Activated T-helper 9 cell treated with anti-CD3 and anti-CD28 coated beads, Interleukin-2, amount 50 U/mL, for 16 hours (primary cell): Measurements from ENCODE around the gene OR13C8.
"Not testable (repeated sequence)": the region's sequence is repeated elsewhere in the genome, so short reads cannot be mapped to it uniquely, and the experiment has no call there.

Source experiments
- DNase-seq: peaks from one replicate; pipeline ENCODE4 v3.0.0-alpha.2; 2020; ENCODE audit warnings: low read depth

OR13C8 gene, protein sequence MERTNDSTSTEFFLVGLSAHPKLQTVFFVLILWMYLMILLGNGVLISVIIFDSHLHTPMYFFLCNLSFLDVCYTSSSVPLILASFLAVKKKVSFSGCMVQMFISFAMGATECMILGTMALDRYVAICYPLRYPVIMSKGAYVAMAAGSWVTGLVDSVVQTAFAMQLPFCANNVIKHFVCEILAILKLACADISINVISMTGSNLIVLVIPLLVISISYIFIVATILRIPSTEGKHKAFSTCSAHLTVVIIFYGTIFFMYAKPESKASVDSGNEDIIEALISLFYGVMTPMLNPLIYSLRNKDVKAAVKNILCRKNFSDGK

DNA sequence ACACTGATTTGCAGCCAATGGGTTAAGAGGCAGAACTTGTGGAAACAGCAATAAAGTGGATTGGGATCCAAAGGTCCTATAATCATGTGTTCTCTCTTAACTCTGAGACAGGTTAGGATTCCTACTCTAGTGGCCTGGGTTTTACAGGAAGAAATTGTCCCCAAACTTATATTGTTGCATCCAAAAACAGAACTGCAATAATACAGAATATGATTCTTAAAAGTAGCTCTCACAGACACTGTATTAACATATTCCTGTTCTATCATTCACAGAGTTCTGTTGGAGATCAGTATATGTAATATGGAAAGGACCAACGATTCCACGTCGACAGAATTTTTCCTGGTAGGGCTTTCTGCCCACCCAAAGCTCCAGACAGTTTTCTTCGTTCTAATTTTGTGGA lies at the start of gene OR13C8:
OR13C8 (plus strand) TSS at position 301 of the 400 bp plus-strand sequence; CDS start at position 301, 0 bp downstream.
- DNase-seq = no peak

DNA sequence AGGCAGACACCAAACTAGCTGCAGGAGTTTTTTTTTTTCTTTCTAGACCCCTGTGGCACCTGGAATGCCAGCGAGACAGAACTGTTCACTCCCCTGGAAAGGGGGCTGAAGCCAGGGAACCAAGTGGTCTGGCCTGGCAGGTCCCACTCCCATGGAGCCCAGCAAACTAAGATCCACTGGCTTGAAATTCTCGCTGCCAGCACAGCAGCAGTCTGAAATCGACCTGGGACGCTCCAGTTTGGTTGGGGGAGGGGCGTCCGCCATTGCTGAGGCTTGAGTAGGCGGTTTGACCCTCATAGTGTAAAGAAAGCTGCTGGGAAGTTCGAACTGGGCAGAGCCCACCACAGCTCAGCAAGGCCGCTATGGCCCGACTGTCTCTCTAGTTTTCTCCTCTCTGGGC lies 48.7 kb upstream of the OR13C8 start:
- DNase-seq = not testable (repeated sequence)

DNA sequence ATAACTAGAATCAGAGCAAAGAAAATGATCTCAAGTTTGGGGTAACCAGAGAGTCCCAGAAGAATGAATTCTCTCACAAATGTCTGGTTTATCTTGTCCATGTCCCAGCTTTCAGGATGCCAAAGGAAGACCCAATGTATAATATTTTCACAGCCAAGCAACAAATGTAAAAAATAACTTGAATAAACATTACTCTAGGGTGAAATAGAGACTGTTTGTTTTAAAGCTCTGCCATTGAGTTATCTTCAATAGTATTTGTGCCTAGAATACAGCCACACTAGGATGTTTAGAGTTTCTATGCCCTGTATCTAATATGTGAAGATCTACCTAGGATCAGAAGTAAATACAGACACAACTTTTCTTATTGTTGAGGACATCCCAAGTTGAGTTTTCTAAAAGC lies 41.9 kb upstream of the OR13C8 start, which contains the start of gene OR13C4:
OR13C4 (minus strand) TSS at position 101 of the 400 bp plus-strand sequence; CDS start at position 101, 0 bp downstream.
- DNase-seq = no peak

DNA sequence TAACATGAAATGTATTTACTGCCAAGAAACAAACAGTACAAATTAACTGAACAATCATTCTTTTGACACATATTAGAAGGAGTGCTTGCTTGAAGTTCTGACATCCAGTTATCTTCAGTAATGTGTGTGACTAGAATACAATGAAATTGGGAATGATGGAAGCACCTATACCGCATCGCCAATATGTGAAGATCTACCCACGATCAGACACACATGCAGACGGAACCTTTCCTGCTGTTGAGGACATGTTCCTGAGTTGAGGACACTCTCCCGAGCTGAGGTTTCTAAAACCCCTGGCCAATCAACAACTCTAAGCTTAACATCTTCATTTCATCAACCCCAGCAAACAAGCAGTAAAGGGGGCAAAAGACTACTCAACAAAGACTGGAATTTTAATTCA lies 32.2 kb upstream of the OR13C8 start, which contains the start of gene OR13C3:
OR13C3 (minus strand) TSS at position 101 of the 400 bp plus-strand sequence. CDS start 133 bp downstream, outside the sequence.
- no peak for DNase-seq

DNA sequence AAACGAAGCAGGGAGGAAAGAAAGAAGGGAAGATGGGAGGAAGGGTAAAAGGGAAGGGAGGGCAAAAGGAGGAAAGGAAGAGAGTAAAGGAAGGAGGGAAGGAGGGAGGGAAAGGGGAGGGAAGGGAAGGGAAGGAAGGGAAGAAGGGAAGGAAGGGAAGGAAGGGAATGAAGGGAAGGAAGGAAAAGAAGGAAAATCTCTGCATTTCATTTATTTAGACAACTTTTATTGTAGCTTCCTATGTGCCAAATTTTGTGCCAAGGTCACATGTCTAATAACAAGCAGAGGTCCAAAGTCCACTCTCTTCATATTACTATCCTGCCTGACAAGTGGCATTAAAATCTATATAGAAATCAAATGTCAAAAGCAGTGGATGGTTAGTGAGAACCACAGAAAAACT lies 29.7 kb upstream of the OR13C8 start:
- DNase-seq = no peak

DNA sequence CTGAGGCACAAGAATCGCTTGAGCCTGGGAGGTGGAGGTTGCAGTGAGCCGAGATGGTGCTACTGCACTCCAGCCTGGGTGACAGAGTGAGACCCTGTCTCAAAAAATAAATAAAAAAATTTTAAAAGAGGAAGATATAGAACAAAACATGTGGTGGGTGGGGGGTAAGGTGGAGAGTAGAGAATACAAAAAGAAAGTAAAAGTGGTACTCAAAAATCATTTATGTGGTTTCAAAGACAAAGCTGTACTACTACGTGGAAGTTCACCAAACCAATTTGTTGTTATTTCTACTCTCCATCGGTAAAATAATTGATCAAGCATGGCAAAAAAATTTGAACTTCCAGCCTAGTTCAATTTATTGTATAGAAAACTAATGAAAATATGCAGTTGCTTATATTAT lies 24.3 kb upstream of the OR13C8 start:
- DNase-seq = no peak

DNA sequence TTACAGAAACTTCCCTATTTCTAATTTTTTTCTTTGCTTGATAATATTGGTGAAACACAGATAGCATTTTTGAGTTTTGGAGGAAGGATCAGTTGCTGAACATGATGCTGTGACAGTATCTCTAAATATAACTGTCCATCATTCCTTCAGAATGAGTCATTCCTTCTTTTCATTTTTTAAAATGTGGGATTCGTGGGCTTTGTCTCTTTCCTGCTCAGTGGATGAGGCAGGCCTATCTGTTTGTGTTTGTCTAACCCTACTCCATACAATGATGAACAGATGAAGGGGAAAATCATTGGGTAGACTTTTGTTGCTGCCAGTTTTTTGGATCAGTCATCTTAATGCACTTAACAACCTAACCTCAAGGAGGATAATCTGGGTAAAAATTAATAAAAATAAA lies 15.7 kb upstream of the OR13C8 start:
- no peak for DNase-seq

DNA sequence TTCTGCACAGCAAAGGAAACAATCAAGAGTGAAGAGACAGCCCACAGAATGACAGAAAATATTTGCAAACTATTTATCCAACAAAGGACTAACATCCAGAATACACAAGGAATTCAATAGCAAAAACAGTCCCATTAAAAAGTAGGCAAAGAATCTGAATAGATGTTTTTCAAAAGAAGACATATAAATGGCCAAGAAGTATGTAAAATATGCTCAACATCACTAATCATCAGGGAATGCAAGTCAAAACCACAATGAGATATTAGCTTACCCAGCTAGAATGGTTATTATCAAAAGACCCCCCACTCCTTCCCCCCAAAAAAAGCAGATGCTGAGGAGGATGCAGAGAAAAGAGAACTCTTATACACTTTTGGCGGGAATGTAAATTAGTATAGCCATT lies 13.4 kb upstream of the OR13C8 start:
- DNase-seq = no peak

DNA sequence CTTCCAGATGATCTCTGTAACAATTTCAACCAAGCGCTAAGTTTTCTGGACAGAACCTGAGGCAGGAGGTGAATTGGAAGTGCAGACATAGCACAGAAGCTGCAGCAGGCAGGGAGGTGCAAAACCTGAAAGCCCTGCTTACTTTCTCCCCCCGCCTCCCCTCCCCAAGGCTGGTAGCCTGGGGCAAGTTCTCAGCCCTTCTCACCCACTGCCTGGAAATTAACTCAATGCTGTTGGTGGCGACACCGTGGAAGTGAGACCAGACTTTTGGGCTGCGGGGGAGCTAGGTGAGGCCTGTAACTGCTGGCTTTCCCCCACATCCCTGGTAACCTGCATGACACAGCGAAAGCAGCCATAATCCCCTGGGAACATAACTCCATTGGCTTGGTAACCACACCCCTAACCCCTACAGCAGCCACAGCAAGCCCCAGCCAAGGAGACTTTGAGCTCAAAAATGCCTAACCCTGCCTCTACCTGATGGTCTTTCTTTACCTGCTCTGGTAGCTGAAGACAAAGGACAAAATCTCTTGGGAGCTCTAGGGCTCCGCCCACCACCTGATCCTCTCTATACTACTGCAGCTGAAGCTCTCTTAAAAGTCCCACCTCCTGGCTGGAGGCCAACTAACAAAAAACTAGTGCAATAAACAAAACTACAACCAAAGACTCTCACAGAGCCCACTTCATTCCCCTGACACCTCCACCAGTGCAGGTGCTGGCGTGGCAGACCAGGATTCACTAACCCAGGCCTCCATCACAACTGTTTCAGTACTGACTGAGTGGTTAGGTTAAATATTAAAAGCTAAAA lies 11.9 kb upstream of the OR13C8 start:
- DNase-seq = no peak

DNA sequence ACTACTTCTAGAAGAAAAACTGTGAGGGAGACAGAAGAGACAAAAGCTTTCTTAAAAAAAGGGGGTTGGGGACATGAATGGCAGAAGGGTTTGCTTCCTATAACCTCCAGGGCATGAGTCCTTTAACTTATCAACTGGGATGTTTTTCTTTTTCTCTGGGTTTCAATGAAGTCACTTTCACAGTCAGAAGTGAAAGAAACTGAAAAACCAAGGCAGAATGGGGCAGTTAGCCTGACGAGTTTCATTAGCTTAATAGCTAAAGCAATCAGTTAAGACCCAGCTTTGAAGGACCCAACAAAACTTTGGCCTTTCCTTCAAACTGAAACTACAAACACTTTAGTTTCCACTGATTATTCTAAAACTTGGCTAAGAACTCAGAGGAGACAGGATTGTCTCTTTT lies 4.6 kb upstream of the OR13C8 start:
- no peak for DNase-seq

DNA sequence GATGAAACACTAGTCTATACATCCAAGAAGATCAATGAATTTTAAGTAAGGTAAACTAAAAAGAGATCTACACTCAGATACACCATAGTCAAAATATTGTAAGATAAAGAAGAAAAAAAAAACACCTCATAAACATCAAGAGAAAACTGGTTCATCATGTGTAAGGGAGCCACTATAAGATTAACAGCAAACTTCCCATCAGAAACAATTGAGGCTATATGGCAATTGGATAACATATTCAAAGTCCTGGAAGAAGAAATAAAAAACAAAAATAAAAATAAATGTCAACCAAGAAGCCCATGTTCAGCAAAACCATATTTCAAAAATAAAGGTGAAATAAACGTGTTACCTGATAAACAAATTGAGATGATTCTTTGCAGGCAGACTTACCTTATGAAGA lies 3.6 kb downstream of the OR13C8 start:
- no peak for DNase-seq

DNA sequence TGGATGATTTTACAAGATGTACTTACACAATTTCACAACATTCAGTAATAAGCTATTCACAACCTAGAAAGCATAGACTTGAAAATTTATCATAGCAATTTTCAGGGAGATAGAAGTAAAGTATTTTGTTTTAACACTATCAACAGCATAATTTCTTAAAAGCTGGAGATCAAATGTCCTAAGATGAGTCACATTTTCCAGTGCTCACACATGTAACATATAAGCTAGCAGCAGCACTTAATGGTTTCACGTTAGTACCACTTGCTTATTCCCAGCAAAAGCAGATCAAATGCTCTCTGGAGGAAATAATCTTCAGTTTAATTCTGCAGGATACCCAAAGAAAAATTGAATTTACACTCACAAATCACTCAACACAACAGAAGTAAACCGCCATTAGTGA lies 6.5 kb downstream of the OR13C8 start:
- no peak for DNase-seq

DNA sequence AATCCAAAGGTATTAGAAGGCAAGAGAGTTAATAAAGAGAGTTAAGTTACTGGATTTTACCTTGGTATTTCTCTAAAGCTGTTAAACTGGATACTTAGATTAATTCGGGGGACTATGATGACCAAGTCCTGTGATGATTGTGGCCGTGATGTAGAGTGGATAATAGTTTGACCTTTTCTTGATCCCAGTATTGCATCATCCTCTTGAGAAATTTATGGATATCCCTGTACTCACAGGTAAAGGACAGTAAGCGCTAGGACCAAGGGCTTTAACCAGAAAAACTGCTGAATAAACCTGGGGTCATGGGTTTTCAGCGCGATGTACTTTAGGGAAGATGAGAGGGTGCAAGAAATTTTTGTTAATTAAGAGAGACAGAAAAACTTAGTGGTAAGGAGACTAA lies 8.3 kb downstream of the OR13C8 start:
- no peak for DNase-seq

DNA sequence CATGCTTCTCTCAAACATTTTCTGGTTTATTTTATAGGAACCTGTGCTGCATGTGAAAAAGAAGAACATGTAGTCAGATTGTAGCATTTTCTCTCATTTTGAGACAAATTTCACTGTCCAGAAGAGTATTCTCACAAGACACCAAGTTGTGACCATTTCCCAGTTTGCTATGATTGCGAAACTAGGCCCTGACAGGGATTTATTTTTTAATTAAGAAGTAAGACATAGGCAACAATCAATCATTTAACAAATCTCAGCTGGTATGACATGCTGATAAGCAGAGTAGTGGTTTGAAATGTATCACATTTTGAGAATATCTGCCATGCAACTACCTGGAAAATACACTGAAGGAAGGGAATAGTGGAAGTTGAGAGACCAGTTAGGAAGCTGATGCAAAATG lies 11.6 kb downstream of the OR13C8 start:
- no peak for DNase-seq

DNA sequence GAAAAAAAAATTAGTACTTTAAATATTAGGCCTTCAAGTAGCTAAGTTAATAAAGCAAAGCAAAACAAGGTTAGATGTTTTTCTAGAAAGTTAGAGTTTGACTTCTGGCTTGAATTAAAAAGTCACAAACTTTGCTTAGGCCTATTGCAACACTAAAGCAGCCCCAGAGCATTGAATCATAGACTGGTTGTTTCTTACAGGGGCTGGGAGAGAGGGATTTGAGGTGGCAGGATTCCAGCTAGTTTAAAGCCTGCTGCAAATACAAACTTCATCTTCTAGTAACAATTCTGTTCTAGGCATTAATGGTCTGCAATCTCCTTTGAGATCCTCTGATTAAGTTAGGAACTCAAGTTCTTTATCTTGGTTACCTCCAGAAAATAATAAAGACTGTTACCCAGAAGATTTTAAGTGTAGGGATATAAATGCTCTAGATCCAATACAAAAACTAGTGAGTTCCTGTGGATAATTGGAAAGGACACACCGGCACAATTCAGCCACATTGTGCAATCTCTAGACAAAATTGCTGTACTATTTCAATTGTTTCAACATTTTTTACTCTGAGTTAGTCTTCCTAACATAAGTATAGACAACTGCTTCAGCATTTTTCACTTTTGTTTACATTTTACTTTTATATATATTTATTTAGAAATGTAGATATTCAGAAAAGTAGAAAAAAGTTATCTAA lies 17.7 kb downstream of the OR13C8 start:
- DNase-seq = no peak

DNA sequence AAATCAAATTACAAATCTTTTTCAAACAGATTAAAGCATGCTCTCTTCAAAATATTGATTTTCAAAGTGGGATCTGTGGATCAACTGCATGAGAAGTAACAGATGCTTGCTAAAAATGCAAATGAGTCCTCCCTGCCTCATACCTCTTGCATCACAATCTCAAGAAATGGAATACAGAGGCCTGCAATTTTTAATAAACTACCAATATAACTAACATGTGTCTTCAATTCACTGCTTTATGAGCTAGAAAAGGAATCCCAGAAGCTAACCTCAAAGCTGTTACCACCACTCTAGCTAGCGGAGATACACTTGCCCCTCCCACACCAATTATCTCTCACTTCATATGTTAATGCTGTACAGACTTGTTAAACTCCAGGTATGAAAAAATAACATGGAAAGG lies 20.7 kb downstream of the OR13C8 start:
- DNase-seq = no peak

DNA sequence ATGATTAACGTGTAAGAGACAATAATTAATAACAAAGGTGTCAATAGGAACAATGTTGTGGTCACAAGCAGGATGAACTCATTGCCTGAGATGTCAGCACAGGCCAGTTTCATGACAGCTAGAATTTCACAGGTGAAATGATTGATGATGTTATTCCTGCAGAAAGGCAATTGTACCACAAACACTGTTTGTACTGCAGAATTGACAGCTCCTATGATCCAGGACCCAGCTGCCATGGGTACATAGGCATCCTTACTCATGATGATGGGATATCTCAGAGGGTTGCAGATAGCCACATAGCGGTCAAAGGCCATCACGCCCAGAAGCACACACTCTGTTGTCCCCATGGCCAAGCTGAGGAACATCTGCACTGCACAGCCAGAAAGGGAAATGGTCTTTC lies 29.8 kb downstream of the OR13C8 start:
- not testable (repeated sequence) for DNase-seq

DNA sequence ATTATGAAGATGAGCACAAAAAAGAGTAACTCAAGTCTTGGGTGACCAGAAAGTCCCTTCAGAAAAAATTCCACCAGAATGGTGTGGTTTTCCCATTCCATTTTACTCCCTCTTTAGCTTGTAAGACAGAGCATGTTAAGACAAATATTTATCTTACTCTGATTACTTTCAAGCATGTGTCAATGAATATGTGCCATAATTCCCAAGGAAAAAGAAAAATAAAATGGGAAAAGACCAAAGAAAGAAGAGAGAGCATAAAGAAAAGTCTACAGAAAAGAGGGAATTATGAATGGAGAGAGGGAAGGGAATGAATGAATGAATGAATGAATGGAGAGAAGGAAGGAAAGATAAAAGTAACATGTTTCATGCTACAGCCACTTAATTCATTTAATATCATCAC lies 30.3 kb downstream of the OR13C8 start, which contains the start of gene OR13C5:
OR13C5 (minus strand) TSS at position 101 of the 400 bp plus-strand sequence; CDS start at position 101, 0 bp downstream.
- not testable (repeated sequence) for DNase-seq

DNA sequence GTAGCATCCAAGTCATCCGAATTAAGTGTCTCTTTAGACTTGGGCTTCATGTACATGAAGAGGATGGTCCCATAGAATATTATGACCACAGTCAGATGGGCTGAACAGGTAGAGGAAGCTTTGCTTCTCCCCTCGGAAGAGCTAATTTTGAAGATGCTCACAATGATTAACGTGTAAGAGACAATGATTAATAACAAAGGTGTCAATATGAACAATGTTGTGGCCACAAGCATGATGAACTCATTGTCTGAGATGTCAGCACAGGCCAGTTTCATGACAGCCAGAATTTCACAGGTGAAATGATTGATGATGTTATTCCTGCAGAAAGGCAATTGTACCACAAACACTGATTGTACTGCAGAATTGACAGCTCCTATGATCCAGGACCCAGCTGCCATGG lies 35.8 kb downstream of the OR13C8 start:
- DNase-seq = no peak

DNA sequence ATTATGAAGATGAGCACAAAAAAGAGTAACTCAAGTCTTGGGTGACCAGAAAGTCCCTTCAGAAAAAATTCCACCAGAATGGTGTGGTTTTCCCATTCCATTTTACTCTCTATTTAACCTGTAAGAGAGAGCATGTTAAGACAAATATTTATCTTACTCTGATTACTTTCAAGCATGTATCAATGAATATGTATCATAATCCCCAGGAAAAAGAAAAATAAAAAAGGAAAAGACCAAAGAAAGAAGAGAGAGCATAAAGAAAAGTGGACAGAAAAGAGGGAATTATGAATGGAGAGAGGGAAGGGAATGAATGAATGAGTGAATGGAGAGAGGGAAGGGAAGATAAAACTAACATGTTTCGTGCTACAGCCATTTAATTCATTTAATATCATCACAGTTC lies 36.6 kb downstream of the OR13C8 start, which contains the start of gene OR13C2:
OR13C2 (minus strand) TSS at position 101 of the 400 bp plus-strand sequence; CDS start at position 101, 0 bp downstream.
- DNase-seq = not testable (repeated sequence)

DNA sequence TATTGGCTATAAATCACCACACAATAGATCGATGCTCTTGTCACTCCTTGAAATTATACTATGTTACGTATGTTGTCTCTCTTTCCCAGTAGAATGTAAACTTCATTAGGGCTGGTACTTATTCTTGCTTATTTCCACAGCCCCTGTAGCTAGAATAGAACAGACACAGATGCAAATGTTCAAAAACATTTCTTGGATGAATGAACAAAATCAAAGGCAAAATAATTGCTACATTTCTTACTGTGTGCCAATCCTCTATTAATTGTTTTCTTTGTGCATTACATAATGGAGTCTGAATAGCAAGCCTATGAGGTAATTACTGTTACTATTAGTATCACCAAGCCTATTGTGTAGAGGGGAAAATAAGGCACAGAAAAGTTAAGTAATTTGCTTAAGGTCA lies 37.2 kb downstream of the OR13C8 start:
- no peak for DNase-seq

DNA sequence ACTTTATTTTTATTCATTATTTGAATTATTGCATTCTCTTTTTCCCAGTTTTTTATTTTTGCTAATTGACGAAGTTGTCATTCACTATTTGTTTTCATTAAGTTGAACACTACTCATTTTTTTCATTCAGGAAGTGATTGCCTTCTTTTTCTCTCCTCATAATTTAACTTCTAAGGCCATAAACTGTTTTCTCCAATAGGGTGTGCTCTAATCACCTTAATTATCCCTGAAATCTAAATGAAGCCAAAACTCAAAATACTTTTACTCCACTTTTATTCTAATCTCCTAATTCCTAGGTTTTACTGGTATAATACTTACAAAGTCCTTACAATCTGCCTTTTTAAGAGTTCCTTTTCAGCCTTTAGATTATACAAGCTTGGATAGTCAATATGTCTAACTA lies 39.4 kb downstream of the OR13C8 start:
- no peak for DNase-seq
